ENCODE measurements around the gene KRT38. TPM values are rescaled to one million over a fixed set of nuclear protein-coding genes. Genes with fewer than 3 reads are reported as not detected.

The KRT38 gene
- total RNA-seq, 1 donor from 2014 or later: not detected

DNA sequence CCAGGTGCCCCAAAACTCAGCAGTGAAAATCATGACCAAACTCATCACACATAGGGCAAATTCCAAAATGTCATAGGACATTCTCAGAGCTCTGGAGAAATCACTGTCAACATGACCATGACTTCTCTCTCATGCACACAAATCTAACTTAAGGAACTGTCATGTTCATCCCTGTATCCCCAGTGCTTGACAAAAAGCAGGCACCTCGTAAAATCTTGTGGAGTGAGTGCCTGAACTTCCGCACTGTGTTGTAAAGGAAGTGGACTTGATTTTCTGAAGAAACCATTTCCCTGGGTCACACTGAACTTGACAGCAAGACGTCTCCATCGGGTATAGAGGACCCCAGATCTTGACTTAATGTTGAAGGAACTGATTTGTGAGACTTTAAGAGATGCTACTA is 19.2 kb downstream of the KRT38 start:
- no peak for TF ChIP-seq CTCF (conservative IDR thresholded peaks at IDR 0.05)
- no peaks in the 10 kb centered on the region for H3K9me3 Mint-ChIP-seq
- DNase-seq (ENCODE audit: low read depth, low spot score): no peak
- no peak overlapping the region for H3K4me3 Mint-ChIP-seq
- peaks cover 16% of the 10 kb centered on the region for H3K4me1 Mint-ChIP-seq
- peaks cover 4% of the 10 kb centered on the region for H3K36me3 Mint-ChIP-seq (ENCODE audit: low read depth)
- no peaks in the 10 kb centered on the region for H3K27me3 Mint-ChIP-seq (ENCODE audit: low read depth)
- H3K27ac Mint-ChIP-seq (ENCODE audit: unreplicated experiment): peak overlapping the region; percentile 6

DNA sequence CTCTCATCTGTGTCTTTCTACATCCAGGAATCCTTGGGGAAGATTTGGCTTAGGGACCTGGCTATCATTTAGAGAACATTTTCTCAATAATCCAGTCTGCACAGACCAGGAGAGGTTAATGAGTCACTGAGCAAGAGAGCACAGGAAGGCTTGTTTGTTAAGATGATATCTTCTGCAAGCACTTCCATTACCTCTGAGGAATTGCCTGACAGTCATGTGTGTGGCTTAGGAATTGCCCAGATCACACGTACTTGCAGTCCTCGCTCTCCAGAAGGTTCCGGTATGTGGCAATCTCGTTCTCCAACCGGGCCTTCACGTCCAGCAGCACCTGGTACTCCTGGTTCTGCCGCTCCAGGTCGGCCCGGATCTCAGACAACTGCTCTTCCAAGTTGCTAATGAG is 19.7 kb downstream of the KRT38 start:
- Mint-ChIP-seq H3K27ac (ENCODE audit: unreplicated experiment) (no peak overlapping the region), H3K27me3 (ENCODE audit: low read depth) (no peaks in the 10 kb centered on the region), H3K9me3 (no peaks in the 10 kb centered on the region), H3K36me3 (ENCODE audit: low read depth) (peaks cover 4% of the 10 kb centered on the region), H3K4me3 (no peak overlapping the region), H3K4me1 (peaks cover 21% of the 10 kb centered on the region)
- TF ChIP-seq CTCF (conservative IDR thresholded peaks at IDR 0.05): no peak
- DNase-seq (ENCODE audit: low read depth, low spot score): no peak

DNA sequence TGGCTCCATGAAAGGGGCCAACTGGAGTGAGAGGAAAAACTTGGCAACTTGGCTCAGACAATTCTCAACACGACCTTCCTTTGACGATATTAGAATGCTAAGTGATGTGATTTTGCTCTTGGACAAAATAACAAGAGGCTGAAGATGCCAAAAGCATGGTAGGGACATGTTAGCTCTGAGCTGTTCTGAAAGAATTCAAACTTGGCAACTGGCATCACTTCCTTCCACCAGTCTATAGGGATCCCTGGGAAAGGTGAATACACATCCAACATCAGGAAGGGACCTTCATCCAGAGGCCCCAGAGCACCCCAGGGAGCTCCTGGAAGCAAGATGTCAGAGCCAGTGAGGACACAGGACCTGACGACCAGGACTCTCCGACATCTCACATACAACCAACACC is 20.6 kb downstream of the KRT38 start:
- Mint-ChIP-seq H3K4me1 (peaks cover 24% of the 10 kb centered on the region), H3K4me3 (no peak overlapping the region), H3K9me3 (peaks cover 2% of the 10 kb centered on the region), H3K27ac (ENCODE audit: unreplicated experiment) (no peak overlapping the region), H3K36me3 (ENCODE audit: low read depth) (peaks cover under 1% of the 10 kb centered on the region), H3K27me3 (ENCODE audit: low read depth) (no peaks in the 10 kb centered on the region)
- no peak for DNase-seq (ENCODE audit: low read depth, low spot score)
- TF ChIP-seq CTCF (conservative IDR thresholded peaks at IDR 0.05): no peak

DNA sequence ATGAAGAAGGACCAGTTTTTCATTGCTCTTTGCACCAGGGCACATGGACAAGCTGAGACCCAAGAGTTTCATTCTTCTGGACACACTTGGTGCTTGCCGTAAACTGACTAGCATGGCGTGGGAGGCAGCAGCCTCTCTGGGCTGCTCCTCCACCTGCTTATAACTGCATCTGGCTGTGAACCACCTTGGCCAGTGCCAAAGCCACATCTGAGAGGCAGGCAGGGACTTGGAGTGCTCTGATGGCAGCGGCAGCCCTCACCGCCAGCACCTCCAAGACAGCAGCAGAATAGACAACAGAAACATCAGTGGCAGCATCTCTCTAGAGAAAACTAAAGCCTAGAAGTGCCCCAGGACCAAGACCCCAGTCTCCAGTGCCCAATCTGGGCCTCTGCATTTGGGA is 21.1 kb downstream of the KRT38 start:
- no peak overlapping the region for H3K4me3 Mint-ChIP-seq
- no peaks in the 10 kb centered on the region for H3K36me3 Mint-ChIP-seq (ENCODE audit: low read depth)
- no peak overlapping the region for H3K27ac Mint-ChIP-seq (ENCODE audit: unreplicated experiment)
- no peak for TF ChIP-seq CTCF (conservative IDR thresholded peaks at IDR 0.05)
- no peak for DNase-seq (ENCODE audit: low read depth, low spot score)
- H3K9me3 Mint-ChIP-seq: peaks cover 2% of the 10 kb centered on the region
- no peaks in the 10 kb centered on the region for H3K27me3 Mint-ChIP-seq (ENCODE audit: low read depth)
- H3K4me1 Mint-ChIP-seq: peaks cover 22% of the 10 kb centered on the region

DNA sequence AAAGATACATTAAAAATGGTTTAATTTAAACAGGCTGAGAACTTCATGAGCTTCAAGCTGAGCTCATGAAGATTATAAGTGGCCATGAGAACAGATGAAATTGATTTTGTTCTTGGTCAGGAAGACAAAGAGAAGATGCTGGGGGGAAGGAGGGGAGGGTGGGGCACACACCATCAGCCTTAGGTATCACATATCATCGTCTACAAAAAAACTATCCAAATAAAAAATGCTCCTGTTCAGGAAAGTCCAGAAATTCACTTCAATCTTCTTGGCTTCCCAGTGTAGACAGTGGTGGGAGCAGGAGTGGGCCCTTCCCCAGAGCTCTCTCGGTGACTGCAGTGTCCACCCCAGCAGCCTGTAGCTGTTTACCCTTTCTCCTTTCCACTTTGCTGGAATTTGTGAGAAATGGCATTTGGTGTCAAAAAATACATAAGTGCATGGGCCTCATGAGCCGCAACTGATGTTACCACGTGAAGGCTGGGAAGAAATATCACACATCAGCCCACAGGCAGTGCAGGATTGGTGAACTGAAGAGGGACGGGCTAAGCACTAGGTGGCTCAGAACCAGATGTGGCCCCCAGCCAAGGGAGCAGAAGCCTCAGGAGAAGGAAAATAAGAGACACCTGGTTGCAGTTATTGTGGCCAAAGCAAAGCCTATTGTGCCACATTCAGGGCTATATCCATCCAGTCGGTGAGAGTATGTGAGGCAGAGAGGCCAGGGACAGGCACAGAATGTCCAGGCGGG is 22.5 kb downstream of the KRT38 start:
- H3K27ac Mint-ChIP-seq (ENCODE audit: unreplicated experiment): no peak overlapping the region
- H3K4me1 Mint-ChIP-seq: peaks cover 26% of the 10 kb centered on the region
- H3K36me3 Mint-ChIP-seq (ENCODE audit: low read depth): no peaks in the 10 kb centered on the region
- no peaks in the 10 kb centered on the region for H3K27me3 Mint-ChIP-seq (ENCODE audit: low read depth)
- H3K4me3 Mint-ChIP-seq: no peak overlapping the region
- no peak for TF ChIP-seq CTCF (conservative IDR thresholded peaks at IDR 0.05)
- peaks cover 2% of the 10 kb centered on the region for H3K9me3 Mint-ChIP-seq
- no peak for DNase-seq (ENCODE audit: low read depth, low spot score)

Data from neural crest cell (in vitro differentiated cells).